MM.1S (cell line): ENCODE results near the gene CFAP99.

ENCODE experiments used
- DNase-seq: peaks from one replicate; pipeline ENCODE4 v3.0.0-alpha.2; 2015
- H2AFZ ChIP-seq: fragments of 300-600 bp; sonication (generic); 2 replicates; pipeline ENCODE4 v1.6.0; 2016; ENCODE audit warnings: antibody characterized with exemption, low read length
- H3F3A ChIP-seq: fragments of 300-600 bp; sonication (generic); 2 replicates; pipeline ENCODE4 v1.6.1; 2016; ENCODE audit warnings: mild to moderate bottlenecking, antibody characterized with exemption, low read length, moderate library complexity, mixed read lengths; ENCODE audit not compliant: insufficient read depth
- H3K27ac ChIP-seq: fragments of 300-600 bp; sonication (generic); 2 replicates; pipeline ENCODE4 v1.5.1; 2016; ENCODE audit warnings: mild to moderate bottlenecking, low read length
- H3K27me3 ChIP-seq: fragments of 300-600 bp; sonication (generic); replicated peaks from 2 replicates; pipeline ENCODE4 v1.6.0; 2016; ENCODE audit warnings: low read length; ENCODE audit not compliant: insufficient read depth
- H3K36me3 ChIP-seq: fragments of 300-600 bp; sonication (generic); replicated peaks from 2 replicates; pipeline ENCODE4 v1.6.1; 2016; ENCODE audit warnings: mild to moderate bottlenecking, low read length, mixed read lengths; ENCODE audit not compliant: insufficient read depth
- H3K4me1 ChIP-seq: fragments of 300-600 bp; sonication (generic); 2 replicates; pipeline ENCODE4 v1.6.1; 2016; ENCODE audit warnings: low read length, mixed read lengths
- H3K4me2 ChIP-seq: fragments of 300-600 bp; sonication (generic); 2 replicates; pipeline ENCODE4 v1.6.0; 2016; ENCODE audit warnings: low read depth, low read length
- H3K4me3 ChIP-seq: fragments of 300-600 bp; sonication (generic); 2 replicates; pipeline ENCODE4 v1.5.1; 2016; ENCODE audit warnings: low read length, mixed read lengths
- H3K79me2 ChIP-seq: fragments of 300-600 bp; sonication (generic); 2 replicates; pipeline ENCODE4 v1.6.1; 2016; ENCODE audit warnings: mixed run types, low read length, mixed read lengths
- H3K9ac ChIP-seq: fragments of 300-600 bp; sonication (generic); 2 replicates; pipeline ENCODE4 v1.6.1; 2016; ENCODE audit warnings: low read length, mixed read lengths
- H3K9me2 ChIP-seq: fragments of 300-600 bp; sonication (generic); replicated peaks from 2 replicates; pipeline ENCODE4 v1.6.1; 2016; ENCODE audit warnings: mild to moderate bottlenecking, low read length, mixed read lengths; ENCODE audit not compliant: insufficient read depth
- H3K9me3 ChIP-seq: fragments of 300-600 bp; sonication (generic); replicated peaks from 2 replicates; pipeline ENCODE4 v1.6.1; 2016; ENCODE audit warnings: mild to moderate bottlenecking, low read length, mixed read lengths; ENCODE audit not compliant: insufficient read depth
- H4K20me1 ChIP-seq: fragments of 300-600 bp; sonication (generic); 2 replicates; pipeline ENCODE4 v1.6.1; 2016; ENCODE audit warnings: mild to moderate bottlenecking, low read length, moderate library complexity, mixed read lengths; ENCODE audit not compliant: insufficient read depth
- CTCF ChIP-seq: fragments of 300-600 bp; sonication (generic); IDR thresholded peaks from 2 replicates; pipeline ENCODE4 v1.5.1; 2016; ENCODE audit warnings: antibody characterized with exemption, low read length, mixed read lengths
- EZH2 ChIP-seq: fragments of 300-600 bp; sonication (generic); optimal IDR thresholded peaks from 2 replicates; pipeline ENCODE3; 2017; ENCODE audit warnings: low read depth, mild to moderate bottlenecking, antibody characterized with exemption, low read length, mixed read lengths
- EZH2phosphoT487 ChIP-seq: fragments of 300-600 bp; sonication (generic); IDR thresholded peaks from 2 replicates; pipeline ENCODE4 v1.6.1; 2018; ENCODE audit warnings: antibody characterized with exemption, low read length

Gene CFAP99

GRCh38 chr4:2451036-2451520 lies 32.3 kb downstream of the CFAP99 start:
- no peak overlapping the region for H3K9ac ChIP-seq
- no peaks in the 10 kb centered on the region for H3K4me1 ChIP-seq
- no peaks in the 10 kb centered on the region for H3K9me2 ChIP-seq
- H3K27ac ChIP-seq = no peak overlapping the region
- no peak overlapping the region for H2AFZ ChIP-seq
- H4K20me1 ChIP-seq = no peaks in the 10 kb centered on the region
- DNase-seq = no peak
- H3K4me3 ChIP-seq = no peak overlapping the region
- H3K9me3 ChIP-seq = no peaks in the 10 kb centered on the region
- no peaks in the 10 kb centered on the region for H3F3A ChIP-seq
- no peak for TF ChIP-seq EZH2phosphoT487
- no peak for TF ChIP-seq EZH2
- no peak for TF ChIP-seq CTCF
- no peaks in the 10 kb centered on the region for H3K36me3 ChIP-seq
- no peaks in the 10 kb centered on the region for H3K79me2 ChIP-seq
- H3K27me3 ChIP-seq = peaks cover 8% of the 10 kb centered on the region; the same call in 1 of the 2 replicates
- no peak overlapping the region for H3K4me2 ChIP-seq

GRCh38 chr4:2451821-2452785 lies 33.3 kb downstream of the CFAP99 start:
- Histone ChIP-seq H3K9me3 (no peaks in the 10 kb centered on the region), H2AFZ (no peak overlapping the region), H3K9me2 (no peaks in the 10 kb centered on the region), H3K4me1 (no peaks in the 10 kb centered on the region), H3K27ac (no peak overlapping the region), H3K27me3 (peaks cover 8% of the 10 kb centered on the region; the same call in 1 of the 2 replicates), H3K4me2 (no peak overlapping the region), H3F3A (no peaks in the 10 kb centered on the region), H3K36me3 (no peaks in the 10 kb centered on the region), H3K9ac (no peak overlapping the region), H3K4me3 (no peak overlapping the region), H4K20me1 (no peaks in the 10 kb centered on the region), H3K79me2 (no peaks in the 10 kb centered on the region)
- no peak for TF ChIP-seq EZH2
- TF ChIP-seq EZH2phosphoT487 = no peak
- no peak for TF ChIP-seq CTCF
- no peak for DNase-seq

- Histone ChIP-seq H4K20me1 (no peaks in the 10 kb centered on the region), H3F3A (0 out of 2 replicates have a peak, but pooled peaks cover 4% of the 10 kb centered on the region), H3K4me3 (peak overlapping the region; percentile 28; the same call in 1 of the 2 replicates), H3K9ac (no peak overlapping the region), H2AFZ (peak overlapping the region; percentile 45; the same call in 1 of the 2 replicates), H3K27me3 (no peaks in the 10 kb centered on the region), H3K4me2 (peak overlapping the region; percentile 56; the same call in 1 of the 2 replicates), H3K9me3 (no peaks in the 10 kb centered on the region), H3K4me1 (peaks cover 17% of the 10 kb centered on the region), H3K27ac (no peak overlapping the region), H3K36me3 (no peaks in the 10 kb centered on the region), H3K9me2 (no peaks in the 10 kb centered on the region), H3K79me2 (no peaks in the 10 kb centered on the region)
- peak; percentile 76 for DNase-seq
- TF ChIP-seq EZH2phosphoT487 (no peak), CTCF (no peak), EZH2 (no peak)
Measured at GRCh38 chr4:2457481-2458295, 38.9 kb downstream of the CFAP99 start.
